A549 treated with Mapracorat at 1 μM for 4 hours (cell line): ENCODE measurements around the gene IFNB1. TPM values are rescaled to one million over a fixed set of nuclear protein-coding genes. Genes with fewer than 3 reads are reported as not detected.

Experiments
- total RNA-seq: library from RNA; stranded (reverse); fragments of 200-300 nt; extraction: Qiagen RNA extraction; gene quantifications from 5 replicates; pipeline ENCODE4 v1.2.3, GENCODE V29; 2022

The IFNB1 gene
- not detected in 5 replicates for total RNA-seq

DNA sequence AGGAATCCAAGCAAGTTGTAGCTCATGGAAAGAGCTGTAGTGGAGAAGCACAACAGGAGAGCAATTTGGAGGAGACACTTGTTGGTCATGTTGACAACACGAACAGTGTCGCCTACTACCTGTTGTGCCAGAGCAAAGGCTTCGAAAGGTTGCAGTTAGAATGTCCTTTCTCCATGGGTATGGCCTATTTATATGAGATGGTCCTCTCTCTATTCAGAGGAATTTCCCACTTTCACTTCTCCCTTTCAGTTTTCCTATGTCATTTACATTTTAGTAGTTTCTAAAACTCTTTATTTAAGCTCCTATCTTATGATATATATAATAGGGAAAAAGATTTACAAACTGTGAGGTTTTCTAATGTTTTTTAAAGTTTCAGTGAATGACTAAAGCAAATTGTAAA, at the start of gene IFNB1:
IFNB1 (minus strand) TSS at position 162 of the 400 bp plus-strand sequence; CDS start at position 89, 73 bp downstream.

GRCh38 chr9:21031091-21031807, 46.5 kb downstream of the IFNB1 start, which contains the start of gene HACD4:
TSS of gene HACD4 (minus strand) at chr9:21031640. CDS start at chr9:21031590, 50 bp downstream.

Other genes starting within 250 kb of the IFNB1 start
- 0.93 to 1.1 TPM (median 0.99 TPM) in 5 replicates for gene HACD4, start 46.3 kb downstream of the IFNB1 start, total RNA-seq
- gene IFNW1, start 63.9 kb upstream of the IFNB1 start, total RNA-seq, result not detected in 5 replicates
- gene IFNA21, start 88.7 kb upstream of the IFNB1 start, total RNA-seq, result not detected in 5 replicates
- not detected in 5 replicates for gene IFNA4, start 109.6 kb upstream of the IFNB1 start, total RNA-seq
- not detected in 5 replicates for gene IFNA7, start 124.3 kb upstream of the IFNB1 start, total RNA-seq
- not detected in 5 replicates for gene IFNA10, start 129.2 kb upstream of the IFNB1 start, total RNA-seq
- gene IFNA16, start 139.4 kb upstream of the IFNB1 start, total RNA-seq, result not detected in 5 replicates
- not detected in 5 replicates for gene IFNA17, start 150.3 kb upstream of the IFNB1 start, total RNA-seq
- gene IFNA14, start 162.1 kb upstream of the IFNB1 start, total RNA-seq, result not detected in 5 replicates
- gene IFNA5, start 227.4 kb upstream of the IFNB1 start, total RNA-seq, result not detected in 5 replicates